NCI-H226 (cell line): ENCODE measurements around the gene PHKB.

Source experiments
- DNase-seq: peaks from one replicate; pipeline ENCODE4 v3.0.0-alpha.2; 2015

Gene PHKB

GRCh38 chr16:47734987-47735594 is 274.0 kb downstream of the PHKB start:
- DNase-seq = peak; percentile 56

- DNase-seq = no peak
Observed at GRCh38 chr16:47750371-47750770, 289.2 kb downstream of the PHKB start.
